ENCODE results near the gene MVB12B.

MVB12B gene

GRCh38 chr9:126411948-126412284 is 85.3 kb downstream of the MVB12B start:
- no peak for DNase-seq

DNA sequence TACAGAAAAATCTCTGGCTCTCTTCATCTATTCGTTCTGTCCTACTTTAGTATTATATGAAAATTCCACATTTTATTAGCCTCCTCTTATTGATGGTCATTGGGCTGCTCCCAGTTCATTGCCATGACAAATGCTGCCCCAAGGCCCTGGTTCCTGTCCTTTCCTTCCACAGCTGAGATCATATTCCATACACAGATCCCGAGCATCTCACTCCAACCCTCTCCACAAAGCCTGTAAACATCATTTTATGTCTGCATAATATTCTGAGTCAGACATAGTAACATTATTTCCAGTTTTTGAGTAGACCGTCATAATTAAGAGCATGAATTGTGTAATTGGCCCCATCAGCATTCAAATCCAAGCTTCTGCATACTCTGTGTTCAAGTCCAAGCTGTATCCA is 86.3 kb downstream of the MVB12B start:
- DNase-seq: no peak

DNA sequence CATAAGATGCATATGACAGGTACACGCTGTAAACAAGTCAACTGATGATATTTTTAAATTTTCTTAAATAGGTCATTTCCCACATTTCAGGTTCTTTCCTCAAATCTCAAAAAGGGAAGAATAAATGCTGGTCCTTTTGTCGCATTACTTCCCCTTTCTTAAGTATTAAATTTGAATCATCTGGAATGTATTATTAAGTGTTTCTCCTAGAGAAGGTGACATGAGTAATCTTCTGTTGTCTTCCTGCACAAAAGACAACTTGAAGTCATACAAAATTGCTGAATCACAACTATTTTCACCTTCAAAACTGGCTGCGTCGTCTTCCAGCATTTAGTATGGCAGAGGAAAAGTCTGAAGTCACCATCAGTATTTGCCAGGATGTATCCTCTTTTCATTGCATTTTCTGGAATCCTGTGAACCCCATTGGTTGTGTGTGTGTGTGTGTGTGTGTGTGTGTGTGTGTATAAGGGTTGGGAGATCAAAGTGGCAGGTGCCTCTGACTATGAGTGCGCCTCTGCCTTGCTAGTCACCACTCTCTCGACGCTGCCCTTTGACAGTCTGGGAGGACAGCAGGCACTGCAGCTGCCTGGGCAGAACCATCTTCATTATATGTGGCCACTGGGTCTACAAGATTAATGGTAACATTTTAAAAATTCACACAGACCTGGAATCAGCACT is 86.9 kb downstream of the MVB12B start:
- DNase-seq: no peak

- DNase-seq: no peak
Observed at GRCh38 chr9:126415741-126416370, 89.2 kb downstream of the MVB12B start.

- no peak for DNase-seq
Observed at GRCh38 chr9:126417043-126417442, 90.4 kb downstream of the MVB12B start.

DNA sequence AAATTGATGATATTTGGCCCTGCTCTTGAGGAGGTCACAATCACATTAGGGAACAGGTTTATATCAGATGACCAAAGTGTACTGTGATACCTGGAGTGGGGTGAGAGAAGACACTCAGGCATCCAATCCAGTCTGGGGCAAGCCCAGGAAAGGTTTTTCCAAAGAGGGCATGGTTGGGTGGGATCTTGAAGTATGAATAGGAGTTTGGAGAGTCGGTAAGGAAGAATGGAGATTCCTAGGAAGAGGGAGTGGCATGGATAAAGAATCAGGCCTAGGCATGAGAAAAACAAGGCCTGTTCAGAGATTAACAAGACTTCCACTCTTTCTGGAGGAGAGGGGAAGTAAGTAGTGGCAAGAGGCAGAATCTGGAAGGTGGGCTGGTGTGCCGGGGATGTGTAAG is 91.1 kb downstream of the MVB12B start:
- no peak for DNase-seq

GRCh38 chr9:126418608-126419007 is 92.0 kb downstream of the MVB12B start:
- DNase-seq: no peak

GRCh38 chr9:126419475-126419874 is 92.8 kb downstream of the MVB12B start:
- DNase-seq: no peak

DNA sequence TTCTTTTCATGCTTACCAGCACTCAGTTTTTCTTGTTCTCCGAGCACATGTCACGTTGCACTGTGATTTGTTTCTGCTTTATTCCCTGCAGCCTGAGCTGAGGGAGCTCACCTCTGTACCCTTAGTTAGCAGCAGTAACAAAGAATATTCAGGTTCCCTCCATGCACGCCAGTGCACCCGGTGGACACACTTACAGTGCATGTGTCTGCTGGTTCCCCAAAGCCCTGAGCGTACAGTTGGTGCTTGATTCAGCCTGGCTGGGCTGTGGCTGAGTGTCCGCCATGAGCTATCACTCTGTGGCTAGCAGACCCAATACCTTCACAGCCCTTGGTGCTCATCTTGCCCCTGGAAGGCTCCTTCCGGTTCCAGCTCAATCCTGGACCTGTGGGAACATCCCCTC is 93.5 kb downstream of the MVB12B start:
- no peak for DNase-seq

- DNase-seq: no peak
Observed at GRCh38 chr9:126420643-126421564, 94.3 kb downstream of the MVB12B start.

GRCh38 chr9:126421567-126422428 is 95.2 kb downstream of the MVB12B start:
- no peak for DNase-seq

GRCh38 chr9:126423142-126423915 is 96.7 kb downstream of the MVB12B start:
- DNase-seq: no peak

- DNase-seq: no peak
Observed at GRCh38 chr9:126423916-126424185, 97.2 kb downstream of the MVB12B start.

DNA sequence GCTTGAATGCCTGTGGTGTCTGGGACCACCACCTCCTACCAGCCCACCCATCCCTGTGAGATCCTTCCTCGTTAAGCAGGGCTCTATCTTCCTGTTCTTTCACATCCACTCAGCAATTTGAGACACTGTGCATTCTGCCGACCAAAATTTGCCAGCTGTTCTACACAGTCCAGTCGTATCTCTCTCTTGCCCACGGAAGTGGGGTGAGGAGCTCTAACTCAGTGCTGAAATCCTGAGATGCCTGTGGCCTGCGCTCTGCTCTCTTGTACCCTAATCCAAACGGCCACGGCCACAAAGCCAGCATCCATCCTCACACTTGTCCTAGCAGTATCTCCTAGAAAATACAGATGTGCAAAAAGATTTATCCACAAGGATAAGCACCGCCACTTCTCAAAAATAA is 97.9 kb downstream of the MVB12B start:
- no peak for DNase-seq

GRCh38 chr9:126428534-126429175 is 102.0 kb downstream of the MVB12B start:
- no peak for DNase-seq

DNA sequence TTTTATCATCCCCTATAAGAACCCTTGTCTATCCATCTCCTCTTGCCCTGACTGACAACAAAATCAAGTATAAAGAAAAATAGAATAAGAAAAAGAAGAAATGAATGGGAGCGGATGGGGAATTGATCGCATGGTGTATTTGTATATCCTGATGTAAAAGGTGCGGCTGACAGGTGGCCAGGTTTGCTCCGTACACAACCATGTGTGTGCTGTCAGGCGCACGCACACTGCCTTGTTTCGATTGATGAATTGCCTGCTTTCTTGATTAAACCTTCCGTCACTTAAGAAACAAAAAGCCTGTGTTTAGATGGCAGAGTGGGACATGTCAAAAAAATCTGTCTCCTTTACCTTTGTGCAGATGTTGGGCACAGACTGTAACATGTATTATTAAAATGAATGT is 102.6 kb downstream of the MVB12B start:
- no peak for DNase-seq

GRCh38 chr9:126430124-126430523 is 103.5 kb downstream of the MVB12B start:
- no peak for DNase-seq

DNA sequence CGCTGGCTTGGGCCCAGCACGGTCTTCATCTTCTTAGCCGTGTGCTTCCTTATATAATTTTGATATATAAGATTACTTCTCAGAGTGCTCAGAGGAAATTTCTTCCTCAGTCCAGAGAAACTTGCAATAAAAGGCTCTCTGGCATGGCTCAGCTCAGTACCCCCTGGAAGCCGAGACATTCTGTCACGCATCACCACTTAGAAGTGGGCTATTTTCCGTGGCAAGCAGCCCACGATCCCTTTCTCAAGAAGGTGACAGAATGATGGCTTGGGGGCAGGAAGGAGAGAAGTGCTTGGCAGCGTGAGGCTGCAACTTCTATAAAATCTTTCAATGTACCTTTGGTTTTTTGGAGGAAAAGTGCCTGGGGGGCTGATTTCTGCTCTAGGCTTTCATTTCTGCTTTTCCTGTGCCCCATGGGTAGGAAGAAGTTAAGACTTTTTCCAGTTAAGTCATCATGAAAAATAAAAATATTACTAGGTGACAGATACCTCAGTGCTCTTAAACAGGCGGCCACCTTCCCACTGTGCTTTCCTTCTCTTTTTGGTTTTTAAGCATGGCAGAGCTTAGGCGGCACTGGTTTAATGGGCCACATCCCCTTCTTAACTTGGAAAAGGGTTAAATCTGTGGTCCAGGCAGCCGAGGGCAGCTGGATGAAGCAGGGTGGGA is 104.6 kb downstream of the MVB12B start:
- no peak for DNase-seq

GRCh38 chr9:126432659-126433058 is 106.0 kb downstream of the MVB12B start:
- DNase-seq: no peak

DNA sequence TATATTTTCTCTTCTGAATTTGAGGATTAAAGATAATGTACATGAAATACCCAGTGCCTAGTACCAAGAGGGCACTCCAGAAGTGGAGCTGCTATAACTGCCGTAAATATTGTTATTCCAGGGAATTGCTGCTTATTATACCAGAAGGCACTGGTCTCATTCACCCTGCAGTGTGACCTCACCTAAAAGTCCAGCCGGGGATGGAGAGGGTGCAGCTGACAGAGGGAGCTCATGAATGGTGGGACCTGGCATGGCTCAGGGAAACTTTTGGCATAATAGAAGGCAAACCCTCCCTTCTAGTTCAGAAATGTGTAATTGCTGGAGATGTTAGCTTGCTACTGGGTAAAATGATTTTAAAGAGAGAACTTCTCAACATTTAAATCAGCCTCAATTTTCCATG is 108.5 kb downstream of the MVB12B start:
- no peak for DNase-seq

- no peak for DNase-seq
Observed at GRCh38 chr9:126435626-126436025, 109.0 kb downstream of the MVB12B start.

All from CD4-positive, alpha-beta T cell treated with Interleukin-4 for 4 hours (primary cell).